ENCODE measurements around the gene ROBO1.

ROBO1 gene

DNA sequence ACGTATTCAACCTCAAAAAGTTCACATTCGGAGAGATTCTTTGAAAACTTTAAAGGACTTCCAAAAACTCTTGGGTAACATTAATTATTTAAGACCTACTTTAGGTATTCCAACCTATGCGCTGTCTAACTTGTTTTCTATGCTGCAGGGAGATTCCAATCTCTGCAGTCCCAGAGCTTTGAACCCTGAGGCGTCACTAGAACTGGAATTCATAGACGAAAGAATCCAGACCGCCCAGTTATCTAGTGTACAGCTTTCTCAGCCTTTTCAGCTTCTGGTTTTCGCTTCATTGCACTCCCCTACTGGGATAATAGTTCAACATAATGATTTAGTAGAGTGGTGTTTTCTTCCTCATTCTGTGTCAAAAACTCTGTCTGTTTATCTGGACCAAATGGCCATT is 711.3 kb downstream of the ROBO1 start:
- no peak overlapping the region for H3K27ac ChIP-seq
- no peak overlapping the region for H3K4me3 ChIP-seq

DNA sequence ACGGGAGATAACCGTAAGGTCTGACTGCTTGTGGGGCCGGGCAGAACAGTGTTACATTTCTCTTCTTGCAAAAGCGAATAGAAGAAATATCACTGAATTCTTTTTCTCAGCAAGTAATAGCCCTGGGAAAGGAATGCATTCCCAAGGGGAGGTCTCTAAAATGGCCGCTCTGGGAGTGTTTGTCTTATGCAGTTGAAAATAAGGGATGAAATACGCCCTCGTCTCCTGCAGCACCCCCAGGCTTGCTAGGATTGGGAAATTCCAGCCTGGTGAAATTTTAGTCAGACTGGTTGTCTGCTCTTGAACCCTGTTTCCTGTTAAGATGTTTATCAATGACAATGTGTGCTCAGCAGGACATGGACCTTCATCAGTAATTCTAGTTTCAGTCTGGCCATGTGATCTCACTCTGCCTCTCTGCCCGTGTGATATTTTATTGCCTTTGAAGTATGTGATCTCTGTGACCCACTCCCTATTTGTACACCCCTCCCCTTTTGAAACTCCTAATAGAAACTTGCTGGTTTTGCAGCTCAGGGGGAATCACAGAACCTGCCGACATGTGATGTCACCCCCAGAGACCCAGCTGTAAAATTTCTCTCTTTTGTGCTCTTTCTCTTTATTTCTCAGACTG is 715.6 kb downstream of the ROBO1 start:
- no peak overlapping the region for H3K27ac ChIP-seq

DNA sequence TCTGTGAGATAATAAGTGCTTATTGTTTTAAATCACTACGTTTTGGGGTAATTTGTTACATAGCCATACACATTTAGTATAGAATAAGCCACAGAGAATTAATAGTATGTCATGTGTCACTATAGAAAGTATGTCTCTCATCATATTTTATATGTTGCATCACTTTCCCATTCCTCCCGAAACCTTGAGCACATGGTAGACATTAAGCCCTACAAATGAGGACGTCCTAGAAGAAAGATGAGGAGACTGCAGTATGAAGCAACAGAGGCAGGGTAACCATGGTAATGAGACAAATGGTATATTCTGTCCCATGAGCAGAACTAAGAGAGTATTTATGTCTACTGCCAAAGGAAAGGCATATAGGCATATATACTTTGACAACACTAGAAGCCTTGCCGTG is 720.2 kb downstream of the ROBO1 start:
- Histone ChIP-seq H3K27ac (no peak overlapping the region), H3K4me3 (no peak overlapping the region)

More for the DNA sequence above, 715.6 kb downstream of the ROBO1 start:
- no peak overlapping the region for H3K4me3 ChIP-seq

DNA sequence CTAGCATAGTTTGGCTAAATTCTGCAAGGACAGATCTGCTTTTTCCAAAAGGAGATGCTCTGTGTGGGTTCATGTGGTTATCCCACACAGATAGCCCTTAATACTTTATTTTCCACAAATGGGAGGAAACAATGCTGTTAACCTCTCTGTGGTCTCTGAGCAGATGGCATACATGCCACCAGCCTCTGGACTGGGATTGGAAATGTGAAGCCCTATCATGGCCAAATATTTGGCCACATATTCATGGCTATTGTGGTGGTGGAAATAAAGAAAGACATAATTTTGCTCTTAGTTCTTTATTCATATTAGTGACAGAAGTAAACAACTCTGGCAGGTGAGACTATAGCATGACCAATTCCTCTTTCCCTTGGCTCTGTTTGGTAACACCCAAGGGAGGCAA is 726.2 kb downstream of the ROBO1 start:
- no peak overlapping the region for H3K4me3 ChIP-seq
- no peak overlapping the region for H3K27ac ChIP-seq

DNA sequence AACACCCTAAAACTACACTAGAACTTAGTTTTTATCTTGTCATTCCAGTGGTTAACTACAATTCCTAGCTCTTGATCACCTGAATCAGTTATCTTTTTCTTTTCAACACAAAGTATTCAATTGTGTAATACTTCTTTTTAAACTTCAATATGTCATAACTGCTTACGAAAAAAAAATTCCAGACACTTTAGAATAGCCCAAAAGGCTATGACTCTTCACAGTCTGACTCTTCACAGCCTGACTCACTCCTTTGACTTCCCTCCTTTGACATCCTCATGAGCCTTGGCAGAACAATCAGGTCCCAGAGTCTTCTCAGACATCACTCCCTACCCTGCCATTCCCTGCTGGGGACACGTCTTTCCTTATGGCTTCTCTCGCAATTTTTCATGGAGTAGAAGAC is 727.1 kb downstream of the ROBO1 start:
- no peak overlapping the region for H3K4me3 ChIP-seq

DNA sequence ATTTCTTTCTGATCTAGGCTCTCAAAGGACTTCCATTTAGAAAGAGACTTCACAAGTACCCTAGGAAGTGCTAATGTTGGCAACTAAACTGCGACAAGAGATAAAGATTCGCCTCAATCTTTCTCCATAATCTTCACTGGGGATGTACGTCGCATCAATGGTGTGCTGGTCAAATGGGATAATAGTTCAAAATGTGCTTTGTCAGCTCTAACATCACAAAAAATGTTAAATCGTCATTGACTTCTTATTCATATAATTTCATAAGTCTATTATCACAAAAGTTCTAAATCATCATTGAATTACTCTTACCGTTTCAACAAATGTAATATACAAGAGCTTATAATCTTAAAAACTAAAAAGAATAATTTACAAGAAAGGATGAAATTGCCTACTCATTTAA is 727.7 kb downstream of the ROBO1 start:
- Histone ChIP-seq H3K27ac (no peak overlapping the region), H3K4me3 (no peak overlapping the region)

More for the DNA sequence above, 727.1 kb downstream of the ROBO1 start:
- no peak overlapping the region for H3K27ac ChIP-seq

DNA sequence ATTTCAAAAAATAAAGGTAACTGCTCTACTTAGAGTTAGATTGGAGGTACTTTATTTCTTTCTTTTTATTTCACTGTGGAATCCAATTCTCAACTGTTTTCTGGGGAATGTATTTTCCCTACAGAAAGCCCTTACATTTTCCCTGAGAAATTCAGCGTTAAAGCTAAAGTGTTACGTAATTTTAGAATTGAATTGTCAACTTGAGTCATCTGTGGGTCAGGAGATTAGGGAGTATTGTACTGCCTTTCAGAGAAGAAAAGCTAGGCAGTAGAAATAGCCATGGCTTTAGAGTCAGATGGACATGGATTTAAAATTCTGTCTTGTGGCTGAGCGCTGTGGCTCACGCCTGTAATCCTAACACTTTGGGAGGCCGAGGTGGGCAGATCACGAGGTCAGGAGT is 728.6 kb downstream of the ROBO1 start:
- no peak overlapping the region for H3K4me3 ChIP-seq

DNA sequence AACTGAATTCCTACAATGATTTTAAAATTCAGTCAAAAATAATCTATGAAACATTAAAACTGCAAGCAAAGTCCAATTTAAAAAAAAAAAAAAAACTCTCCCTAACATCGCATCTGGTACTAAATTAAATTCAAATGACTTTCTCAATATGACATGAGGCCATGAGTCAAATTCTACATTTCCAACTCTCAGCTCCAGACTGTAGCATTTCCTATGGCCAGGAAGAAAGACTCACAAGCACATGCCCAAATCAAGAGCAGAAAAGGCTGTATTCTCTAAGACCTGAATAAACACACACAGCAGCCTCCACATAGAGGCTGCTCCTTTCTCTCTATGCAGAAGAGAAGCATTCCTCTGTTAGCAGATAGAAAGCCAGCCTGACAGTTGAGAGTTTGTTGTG is 729.2 kb downstream of the ROBO1 start:
- H3K27ac ChIP-seq, result peak overlapping the region in 1 of 21 experiments; percentile 42

More for the DNA sequence above, 728.6 kb downstream of the ROBO1 start:
- peak overlapping the region in 2 of 21 experiments; percentile 26 to 42 for H3K27ac ChIP-seq

DNA sequence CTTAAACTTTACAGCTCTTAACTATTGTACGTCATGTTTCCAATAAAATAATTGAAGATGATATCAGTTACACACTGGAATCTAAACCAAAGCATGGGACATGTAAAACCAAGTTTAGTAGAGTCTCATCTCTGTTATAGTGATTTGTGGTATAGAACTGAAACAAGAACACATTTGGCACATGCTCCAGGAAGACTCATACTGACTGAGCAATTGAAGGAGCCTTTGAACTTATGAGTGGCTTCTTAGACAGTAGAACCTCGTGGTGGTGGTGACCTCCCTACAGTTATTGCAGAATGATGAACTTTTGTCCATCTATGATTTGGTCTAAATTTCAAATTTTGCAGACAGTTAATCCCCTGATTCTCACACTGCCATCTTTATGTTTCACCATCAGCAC is 729.7 kb downstream of the ROBO1 start:
- no peak overlapping the region for H3K4me3 ChIP-seq
- H3K27ac ChIP-seq, result no peak overlapping the region

More for the DNA sequence above, 729.2 kb downstream of the ROBO1 start:
- H3K4me3 ChIP-seq, result no peak overlapping the region

DNA sequence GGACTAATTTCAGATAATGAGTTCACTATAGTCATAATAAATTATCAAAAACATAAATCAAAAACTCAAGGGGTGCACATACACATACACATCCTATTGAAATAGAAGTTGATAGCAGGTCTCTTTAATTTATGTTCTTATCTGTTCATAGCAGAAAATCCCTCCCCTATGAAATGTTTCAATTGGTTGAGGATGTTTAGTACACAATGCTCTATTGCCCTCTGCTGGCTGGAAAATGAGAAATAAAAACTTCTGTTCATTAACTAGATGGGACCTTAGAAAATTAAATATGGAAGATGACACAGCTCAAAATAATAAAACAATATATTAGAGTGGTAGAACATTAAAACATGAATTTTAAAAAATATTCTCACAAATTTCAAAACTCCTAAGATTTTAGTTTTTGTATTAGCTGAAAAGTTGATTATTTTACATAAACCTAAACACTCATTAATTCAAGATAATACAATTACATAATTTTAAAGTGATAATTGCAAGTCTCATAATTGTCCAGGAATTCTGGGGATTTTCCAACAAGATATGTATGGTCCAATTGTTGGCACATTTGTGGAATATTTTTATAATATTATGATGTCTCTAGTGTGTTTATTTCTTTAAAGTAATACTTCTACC is 735.0 kb downstream of the ROBO1 start:
- Histone ChIP-seq H3K27ac (no peak overlapping the region), H3K4me3 (no peak overlapping the region)

DNA sequence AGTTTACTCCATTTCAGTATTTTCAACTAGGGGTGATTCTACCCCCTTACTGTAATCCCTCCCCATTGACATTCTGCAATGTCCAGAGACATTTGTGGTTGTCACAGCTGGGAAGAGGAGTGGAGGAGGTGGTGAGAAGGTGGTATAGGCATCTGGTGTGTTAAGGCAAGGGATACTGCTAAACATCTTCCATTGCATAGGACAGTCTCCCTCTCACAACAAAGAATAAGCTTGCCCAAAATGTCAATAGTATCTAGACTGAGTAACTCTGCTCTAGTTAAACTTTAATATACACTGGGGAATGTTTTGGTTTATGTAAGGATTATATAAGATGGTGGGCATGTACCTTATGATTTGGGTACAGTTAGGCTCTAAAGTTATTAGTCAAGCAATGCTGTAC is 737.6 kb downstream of the ROBO1 start:
- H3K4me3 ChIP-seq, result no peak overlapping the region
- H3K27ac ChIP-seq, result no peak overlapping the region

DNA sequence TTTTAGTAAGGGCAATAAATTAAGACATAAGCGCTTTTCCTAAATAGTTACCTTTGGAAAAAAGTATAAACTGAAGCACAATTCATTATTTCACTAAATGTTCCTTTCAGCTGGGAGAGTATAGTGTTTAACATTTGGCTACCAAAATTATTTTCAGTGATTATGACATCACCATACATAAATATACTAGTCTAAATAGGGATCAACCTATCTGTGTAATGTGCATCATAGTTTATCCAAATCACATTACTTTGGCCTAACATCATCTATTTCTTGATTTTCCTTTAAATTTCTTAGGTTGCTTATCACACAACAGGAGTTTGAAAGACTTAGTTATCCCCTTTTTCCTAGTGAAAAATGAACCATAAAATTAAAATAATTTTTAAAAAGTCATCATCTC is 738.9 kb downstream of the ROBO1 start:
- no peak overlapping the region for H3K27ac ChIP-seq
- H3K4me3 ChIP-seq, result no peak overlapping the region

DNA sequence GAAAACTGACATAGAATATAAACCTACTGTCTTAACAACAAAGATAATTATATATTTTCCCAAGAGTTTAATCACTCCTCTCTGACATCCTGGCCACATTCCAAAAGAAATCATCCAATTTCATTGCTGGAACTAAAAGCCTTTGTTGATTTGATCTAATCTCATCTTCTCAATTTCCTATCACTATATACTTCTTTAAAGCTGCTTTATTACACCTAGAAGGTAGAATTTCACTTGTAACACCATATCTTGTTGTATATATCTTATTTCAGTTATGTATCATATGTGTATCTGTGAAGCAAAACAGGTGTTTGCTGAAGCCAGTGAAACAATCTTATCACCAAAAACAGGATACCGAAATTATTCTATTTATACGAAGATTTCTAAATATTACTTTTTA is 740.2 kb downstream of the ROBO1 start:
- Histone ChIP-seq H3K4me3 (no peak overlapping the region), H3K27ac (no peak overlapping the region)

DNA sequence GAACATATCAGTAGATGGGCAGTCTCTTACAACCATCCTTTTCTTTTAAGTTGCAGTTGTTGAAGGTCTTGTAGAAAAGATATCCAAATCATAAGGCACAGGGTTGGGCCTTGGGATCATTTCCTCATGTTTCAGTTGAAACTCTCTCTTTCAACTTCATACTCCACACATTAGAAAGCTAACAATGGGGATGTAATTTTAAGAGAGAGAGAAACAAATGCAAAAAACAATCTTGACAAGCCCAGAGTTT is 747.9 kb downstream of the ROBO1 start:
- Histone ChIP-seq H3K27ac (peak overlapping the region in 6 of 21 experiments; percentile 79 to 93 (median 88)), H3K4me3 (peak overlapping the region in 3 of 7 experiments; percentile 69 to 86 (median 80))

DNA sequence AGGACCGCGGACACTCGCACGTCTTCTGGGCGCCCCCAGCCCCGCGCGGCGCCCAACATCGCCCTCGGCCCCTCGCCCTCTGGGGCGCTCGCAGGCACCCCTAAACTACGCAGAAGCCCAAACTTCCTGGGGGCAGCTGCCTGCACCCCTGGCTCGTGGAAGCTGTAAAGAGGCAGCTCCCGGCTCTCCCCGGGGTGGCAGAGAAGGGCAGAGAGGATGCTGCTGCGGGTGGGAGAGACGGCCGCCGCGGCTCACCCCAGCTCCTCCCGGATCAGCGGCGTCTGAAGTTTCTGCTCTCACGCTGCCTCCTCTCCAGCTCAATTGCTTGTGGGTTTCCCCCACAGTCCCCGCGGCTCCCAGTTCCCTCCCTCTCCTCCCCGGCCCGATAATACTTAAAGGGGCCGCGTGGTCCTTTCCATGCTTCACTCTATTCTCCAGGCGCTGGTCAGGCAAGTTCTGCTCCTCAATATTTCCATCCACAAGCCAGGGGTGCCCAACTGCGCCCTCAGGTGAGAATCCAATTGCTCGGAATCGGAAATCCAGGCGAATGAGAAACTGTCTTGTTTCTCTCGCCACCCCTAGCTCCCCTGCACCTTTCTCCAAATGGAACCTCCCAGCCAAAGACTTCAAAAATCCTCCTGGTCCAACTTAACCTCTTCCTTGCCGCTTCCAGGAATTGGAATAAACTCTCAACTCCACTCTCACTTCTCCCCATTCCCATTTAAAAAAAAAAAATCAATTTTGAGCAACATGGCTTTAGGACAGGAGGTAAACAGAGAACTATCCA is 748.5 kb downstream of the ROBO1 start:
- Histone ChIP-seq H3K27ac (peak overlapping the region; percentile 42 to 93 (median 88)), H3K4me3 (peak overlapping the region; percentile 60 to 86 (median 73))

DNA sequence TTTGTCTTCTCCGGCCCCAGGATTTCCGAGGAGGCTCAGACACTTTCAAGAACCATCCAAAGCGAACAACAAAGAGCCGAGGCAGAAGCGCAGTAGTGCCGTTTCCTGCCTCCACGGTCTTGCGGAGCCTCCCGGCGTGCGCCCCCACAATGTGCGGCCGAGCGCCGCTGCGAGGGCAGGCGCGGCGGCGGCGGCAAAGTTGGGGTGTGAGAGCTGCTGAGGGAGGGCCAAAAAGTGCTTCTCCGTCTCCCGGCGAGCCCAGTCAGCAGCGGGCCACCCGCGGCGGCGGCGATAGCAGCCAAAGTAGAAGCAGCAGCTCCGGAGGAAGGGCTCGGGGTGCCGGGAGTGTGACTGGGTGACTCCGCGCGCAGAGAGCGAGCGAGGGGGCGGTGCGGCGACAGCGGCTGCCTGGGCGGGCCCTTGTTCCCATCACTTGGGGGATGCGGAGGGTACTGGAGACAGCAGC is 749.1 kb downstream of the ROBO1 start:
- H3K27ac ChIP-seq, result peak overlapping the region; percentile 42 to 93 (median 88)
- peak overlapping the region; percentile 60 to 86 (median 73) for H3K4me3 ChIP-seq

DNA sequence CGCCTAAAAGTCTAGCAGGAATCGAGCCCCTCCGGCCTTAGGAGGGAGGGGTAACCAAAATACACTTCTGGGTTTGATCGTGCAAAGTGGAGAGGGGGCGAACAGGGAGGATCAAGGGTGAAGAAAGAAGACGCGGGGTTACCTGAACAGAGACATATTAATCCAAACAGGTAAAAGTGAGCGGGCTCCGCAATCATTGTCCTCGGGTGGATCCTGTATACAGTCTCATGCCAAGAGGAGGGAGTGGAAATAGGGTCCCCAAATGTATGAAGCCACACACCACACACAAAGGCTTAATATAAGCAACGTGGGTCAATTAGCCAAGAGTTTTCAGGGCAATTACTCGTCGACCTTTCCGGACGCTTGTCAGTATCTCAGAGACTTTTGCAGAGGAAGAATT is 749.5 kb downstream of the ROBO1 start:
- peak overlapping the region; percentile 42 to 93 (median 88) for H3K27ac ChIP-seq
- peak overlapping the region; percentile 60 to 86 (median 73) for H3K4me3 ChIP-seq

DNA sequence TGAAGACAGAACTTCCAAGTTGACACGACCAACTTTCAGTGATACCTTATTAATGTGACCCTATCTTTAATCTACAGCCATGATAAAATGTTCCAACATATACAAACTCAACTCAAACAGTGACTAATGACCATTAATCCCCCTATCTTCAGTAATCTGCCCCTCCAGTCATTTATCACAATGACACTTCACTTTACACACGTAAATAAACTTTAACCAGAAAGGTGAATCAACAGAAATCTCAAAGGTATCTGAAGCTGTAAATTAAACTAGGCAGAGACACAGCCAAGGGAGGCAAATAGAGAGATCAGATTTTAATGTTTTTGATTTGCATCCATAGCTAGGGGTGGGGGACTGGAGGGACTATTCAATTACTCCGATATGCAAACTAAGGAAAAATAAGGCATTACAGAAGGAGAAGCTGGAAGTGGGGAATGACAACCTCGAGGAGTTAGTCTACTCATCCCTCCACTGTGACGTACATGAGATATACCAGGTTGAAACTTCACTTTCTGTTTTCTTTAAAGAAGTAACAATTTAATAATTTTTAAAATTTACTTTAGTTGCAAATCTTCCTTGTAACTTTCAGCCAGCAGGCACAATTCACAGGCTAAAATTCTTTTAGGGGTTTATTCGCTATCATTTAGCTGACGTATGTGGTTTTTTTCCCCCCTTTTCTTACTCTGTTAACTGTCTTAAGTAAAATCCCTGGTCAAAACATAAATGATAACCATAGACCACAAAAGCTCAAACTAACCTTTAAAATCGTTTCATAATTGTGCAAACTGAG is 751.0 kb downstream of the ROBO1 start:
- Histone ChIP-seq H3K27ac (peak overlapping the region in 8 of 21 experiments; percentile 34 to 92 (median 80)), H3K4me3 (peak overlapping the region; percentile 60 to 86 (median 73))

DNA sequence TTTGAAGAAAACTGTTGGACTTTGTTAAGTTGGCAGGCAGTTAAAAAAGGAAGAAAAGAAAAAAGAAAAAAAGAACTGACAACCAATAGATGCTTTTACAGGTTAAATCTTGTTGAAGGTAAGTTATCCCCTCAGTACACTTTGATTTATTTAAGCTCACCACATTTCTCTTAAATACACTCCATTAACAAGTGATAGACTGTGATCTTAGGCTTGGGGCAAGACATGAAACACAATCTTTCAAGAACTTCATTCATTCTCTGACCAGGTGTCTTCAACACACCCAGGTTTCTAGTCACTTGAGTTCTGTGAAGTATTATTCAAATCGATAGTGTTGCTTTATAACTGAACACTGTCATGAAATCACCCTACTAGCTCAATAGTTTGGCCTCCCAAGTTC is 751.9 kb downstream of the ROBO1 start:
- no peak overlapping the region for H3K27ac ChIP-seq
- H3K4me3 ChIP-seq, result peak overlapping the region in 2 of 7 experiments; percentile 69 to 86

DNA sequence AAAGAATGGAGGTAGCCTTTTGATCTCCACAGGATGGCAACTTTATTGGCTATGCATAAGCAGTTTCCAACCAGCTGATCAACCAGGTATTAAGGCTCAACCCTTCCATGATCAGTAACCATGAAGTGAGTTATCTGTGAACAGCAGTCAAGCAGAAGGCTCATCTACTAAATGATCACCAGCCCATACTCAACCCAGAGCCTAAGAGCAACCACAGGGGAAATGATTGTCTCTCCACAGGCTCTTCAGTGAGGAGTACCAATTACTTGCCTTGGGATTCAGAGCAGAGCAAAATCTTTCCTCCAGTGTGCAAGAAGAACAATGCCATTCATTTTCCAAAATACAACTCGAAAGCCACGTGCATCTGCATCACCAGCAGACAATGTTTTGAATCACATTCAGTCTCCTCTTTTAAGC is 754.8 kb downstream of the ROBO1 start:
- Histone ChIP-seq H3K27ac (no peak overlapping the region), H3K4me3 (no peak overlapping the region)

Measured in skin epidermis (tissue), 12 donors.